PFSK-1 (cell line): ENCODE measurements around the gene CDC20B.

ENCODE experiments used
- FOXP2 ChIP-seq: optimal IDR thresholded peaks from 2 replicates; pipeline ENCODE3; 2011; ENCODE audit warnings: borderline replicate concordance, control low read depth, inconsistent platforms; ENCODE audit not compliant: insufficient read depth; ENCODE audit errors: extremely low read length, extremely low read depth
- POLR2AphosphoS5 ChIP-seq: IDR thresholded peaks from 2 replicates; pipeline ENCODE4 v1.6.1; 2012; ENCODE audit warnings: low read depth, mild to moderate bottlenecking, control low read depth, low read length, moderate library complexity
- REST ChIP-seq, 2 experiments: IDR thresholded peaks; 2 replicates each; pipeline versions ENCODE4 v1.6.1 to v1.8.0; 2011 to 2012; ENCODE audit warnings: low read depth in 2 of 2, low read length in 2 of 2, control low read depth in 1 of 2, inconsistent platforms in 1 of 2, mild to moderate bottlenecking in 1 of 2, moderate library complexity in 1 of 2; ENCODE audit not compliant: insufficient read depth in 1 of 2
- SIN3A ChIP-seq: IDR thresholded peaks from 2 replicates; pipeline ENCODE4 v1.6.1; 2012; ENCODE audit warnings: mild to moderate bottlenecking, low read length, moderate library complexity, borderline replicate concordance; ENCODE audit not compliant: insufficient read depth
- TAF1 ChIP-seq: IDR thresholded peaks from 2 replicates; pipeline ENCODE4 v1.6.1; 2012; ENCODE audit warnings: low read length, control low read depth, borderline replicate concordance; ENCODE audit not compliant: insufficient read depth

CDC20B gene

GRCh38 chr5:55149308-55149795 lies 23.6 kb downstream of the CDC20B start:
- TF ChIP-seq TAF1: no peak
- no peak for TF ChIP-seq SIN3A
- no peak for TF ChIP-seq REST (IDR thresholded peaks at IDR 0.05; ENCODE audit: insufficient read depth in 1 of 2, low read depth in 2 of 2, low read length in 2 of 2)
- TF ChIP-seq FOXP2: no peak
- no peak for TF ChIP-seq POLR2AphosphoS5

GRCh38 chr5:55146543-55147151 lies 26.3 kb downstream of the CDC20B start:
- TF ChIP-seq POLR2AphosphoS5 (no peak), REST (IDR thresholded peaks at IDR 0.05; ENCODE audit: insufficient read depth in 1 of 2, low read depth in 2 of 2, low read length in 2 of 2) (no peak), TAF1 (no peak), SIN3A (no peak), FOXP2 (no peak)

GRCh38 chr5:55146080-55146479 lies 26.9 kb downstream of the CDC20B start:
- TF ChIP-seq POLR2AphosphoS5 (no peak), SIN3A (no peak), TAF1 (no peak), FOXP2 (no peak), REST (IDR thresholded peaks at IDR 0.05; ENCODE audit: insufficient read depth in 1 of 2, low read depth in 2 of 2, low read length in 2 of 2) (no peak)

GRCh38 chr5:55143624-55144023 lies 29.4 kb downstream of the CDC20B start:
- no peak for TF ChIP-seq TAF1
- TF ChIP-seq REST (IDR thresholded peaks at IDR 0.05; ENCODE audit: insufficient read depth in 1 of 2, low read depth in 2 of 2, low read length in 2 of 2): no peak
- no peak for TF ChIP-seq SIN3A
- no peak for TF ChIP-seq POLR2AphosphoS5
- TF ChIP-seq FOXP2: no peak
